GM12874 (cell line): Measurements from ENCODE around the gene CBX6.

Experiments used
- CTCF ChIP-seq: IDR thresholded peaks from 2 replicates; pipeline ENCODE4 v1.5.1; 2011; ENCODE audit warnings: low read depth, mild to moderate bottlenecking, control low read depth, low read length, moderate library complexity; ENCODE audit not compliant: insufficient read depth

CBX6 gene

GRCh38 chr22:38871360-38872171 lies 450 bp downstream of the CBX6 start:
- TF ChIP-seq CTCF: no peak

GRCh38 chr22:38870791-38871359 lies 1.1 kb downstream of the CBX6 start:
- no peak for TF ChIP-seq CTCF

- peak; percentile 93 for TF ChIP-seq CTCF
Observed at GRCh38 chr22:38870312-38870741, 1.7 kb downstream of the CBX6 start.

GRCh38 chr22:38869663-38870062 lies 2.4 kb downstream of the CBX6 start:
- no peak for TF ChIP-seq CTCF

- TF ChIP-seq CTCF: peak; percentile 91
Observed at GRCh38 chr22:38868886-38869381, 3.1 kb downstream of the CBX6 start.

GRCh38 chr22:38868286-38868721 lies 3.7 kb downstream of the CBX6 start:
- no peak for TF ChIP-seq CTCF

- no peak for TF ChIP-seq CTCF
Observed at GRCh38 chr22:38867471-38868285, 4.3 kb downstream of the CBX6 start.
